GM23338 (cell line): ENCODE data around the gene ADGRF1. TPM values are rescaled to one million over a fixed set of nuclear protein-coding genes. Genes with fewer than 3 reads are reported as not detected.

Experiments used
- ATAC-seq: fragments of 200-7000 bp; cut with Tn5 transposase; 3 replicates; pipeline ENCODE4 v1.9.1; 2020
- DNase-seq: peaks from one replicate; pipeline ENCODE4 v3.0.0-alpha.2; 2015; ENCODE audit warnings: low spot score
- H2AFZ ChIP-seq: fragments of 200-600 bp; sonication (generic); 2 replicates; pipeline ENCODE4 v1.8.0; 2016; ENCODE audit warnings: antibody characterized with exemption, mild to moderate bottlenecking, moderate library complexity
- H3F3A ChIP-seq: fragments of 200-600 bp; sonication (generic); replicated peaks from 2 replicates; pipeline ENCODE4 v1.8.0; 2017; ENCODE audit warnings: antibody characterized with exemption, mixed run types, low read depth
- H3K27ac ChIP-seq: fragments of 200-600 bp; sonication (generic); 2 replicates; pipeline ENCODE4 v1.6.1; 2016; ENCODE audit warnings: low read depth
- H3K27me3 ChIP-seq: fragments of 200-600 bp; sonication (generic); 2 replicates; pipeline ENCODE4 v1.8.0; 2016; ENCODE audit warnings: mild to moderate bottlenecking, mixed run types, moderate library complexity; ENCODE audit not compliant: insufficient read depth
- H3K36me3 ChIP-seq: fragments of 200-600 bp; sonication (generic); 2 replicates; pipeline ENCODE4 v1.8.0; 2016; ENCODE audit warnings: mild to moderate bottlenecking; ENCODE audit not compliant: insufficient read depth
- H3K4me1 ChIP-seq: fragments of 200-600 bp; sonication (generic); 2 replicates; pipeline ENCODE4 v1.8.0; 2016; ENCODE audit warnings: mild to moderate bottlenecking, moderate library complexity; ENCODE audit not compliant: insufficient read depth
- H3K4me2 ChIP-seq: fragments of 200-600 bp; sonication (generic); 2 replicates; pipeline ENCODE4 v1.7.1; 2017; ENCODE audit warnings: mixed run types
- H3K4me3 ChIP-seq: fragments of 200-600 bp; sonication (generic); 2 replicates; pipeline ENCODE4 v1.6.1; 2016; ENCODE audit warnings: mixed run types
- H3K79me2 ChIP-seq: fragments of 200-600 bp; sonication (generic); replicated peaks from 2 replicates; pipeline ENCODE4 v1.8.0; 2017; ENCODE audit warnings: mild to moderate bottlenecking; ENCODE audit not compliant: insufficient read depth
- H3K9me2 ChIP-seq: fragments of 200-600 bp; sonication (generic); 2 replicates; pipeline ENCODE4 v1.8.0; 2017; ENCODE audit not compliant: insufficient read depth
- H4K20me1 ChIP-seq: fragments of 200-600 bp; sonication (generic); replicated peaks from 2 replicates; pipeline ENCODE4 v1.8.0; 2017; ENCODE audit warnings: mild to moderate bottlenecking; ENCODE audit not compliant: insufficient read depth
- H3K27ac Mint-ChIP-seq: 2 replicates; pipeline ENCODE4 v1.8.0; 2020; ENCODE audit warnings: inconsistent platforms, mild to moderate bottlenecking, moderate library complexity, mixed read lengths
- H3K27me3 Mint-ChIP-seq: 3 replicates; pipeline ENCODE4 v1.8.0; 2022; ENCODE audit warnings: low read depth, mild to moderate bottlenecking, moderate library complexity, mixed read lengths, inconsistent platforms; ENCODE audit not compliant: insufficient read depth, poor library complexity
- H3K36me3 Mint-ChIP-seq: 3 replicates; pipeline ENCODE4 v1.8.0; 2021; ENCODE audit warnings: low read depth, mild to moderate bottlenecking, inconsistent platforms, moderate library complexity, mixed read lengths
- H3K4me1 Mint-ChIP-seq: 3 replicates; pipeline ENCODE4 v1.8.0; 2020; ENCODE audit warnings: mild to moderate bottlenecking, inconsistent platforms, mixed read lengths
- H3K4me3 Mint-ChIP-seq: 3 replicates; pipeline ENCODE4 v1.8.0; 2021; ENCODE audit warnings: moderate library complexity, mild to moderate bottlenecking, inconsistent platforms, mixed read lengths
- H3K9me3 Mint-ChIP-seq: 3 replicates; pipeline ENCODE4 v1.8.0; 2020; ENCODE audit warnings: moderate library complexity, mild to moderate bottlenecking, inconsistent platforms, mixed read lengths
- EZH2 ChIP-seq: fragments of 200-600 bp; sonication (generic); IDR thresholded peaks from one replicate; pipeline ENCODE4 v1.8.0; 2017; ENCODE audit warnings: antibody characterized with exemption, mild to moderate bottlenecking, low read depth; ENCODE audit not compliant: unreplicated experiment
- POLR2AphosphoS5 ChIP-seq: IDR thresholded peaks from 2 replicates; pipeline ENCODE4 v1.6.1; 2016; ENCODE audit warnings: antibody characterized with exemption, low read depth
- REST ChIP-seq: IDR thresholded peaks from one replicate; pipeline ENCODE4 v1.6.1; 2018; ENCODE audit warnings: antibody characterized with exemption; ENCODE audit not compliant: unreplicated experiment
- ZNF331 ChIP-seq: fragments of 250-450 bp; sonication (Bioruptor Pico); IDR thresholded peaks from 2 replicates; pipeline ENCODE4 v1.5.0; 2020; ENCODE audit warnings: low read depth, mild to moderate bottlenecking, moderate library complexity
- polyA plus RNA-seq: library from polyadenylated mRNA; unstranded; fragments of >200 nt; fragmentation: Nextera tagmentation; extraction: Ambion mirVana; gene quantifications from 2 replicates; pipeline ENCODE4 v1.2.1, GENCODE V29; 2016
- total RNA-seq: library from RNA; depleted of rRNA; stranded (reverse); fragments of >200 nt; shearing (Covaris generic); gene quantifications from 2 replicates; pipeline ENCODE4 v1.2.3, GENCODE V29; 2014
- TF ChIP-seq, protein P1 (sequence below): fragments of 250-450 bp; sonication (Bioruptor Pico); IDR thresholded peaks from 2 replicates; pipeline ENCODE4 v1.5.0; 2020; ENCODE audit warnings: mild to moderate bottlenecking, moderate library complexity

The ADGRF1 gene
- total and polyA plus RNA-seq, 2 experiments from 2014 or later = not detected

- Histone ChIP-seq H3K36me3 (no peaks in the 10 kb centered on the region), H3K27ac (no peak overlapping the region), H3K4me3 (no peak overlapping the region), H3K27me3 (no peaks in the 10 kb centered on the region), H3K9me2 (peaks cover 3% of the 10 kb centered on the region; the same call in 1 of the 2 replicates), H3K4me2 (no peak overlapping the region), H3K4me1 (no peaks in the 10 kb centered on the region), H4K20me1 (no peaks in the 10 kb centered on the region), H3F3A (no peaks in the 10 kb centered on the region), H2AFZ (peak overlapping the region; percentile 80), H3K79me2 (no peaks in the 10 kb centered on the region)
- no peaks in the 10 kb centered on the region for H3K9me3 Mint-ChIP-seq
- no peak overlapping the region for H3K4me3 Mint-ChIP-seq
- H3K4me1 Mint-ChIP-seq = no peaks in the 10 kb centered on the region
- H3K27me3 Mint-ChIP-seq = peaks cover 1% of the 10 kb centered on the region
- H3K36me3 Mint-ChIP-seq = no peaks in the 10 kb centered on the region
- ATAC-seq (no peak), DNase-seq (no peak)
- H3K27ac Mint-ChIP-seq = no peak overlapping the region
- no peak for TF ChIP-seq POLR2AphosphoS5
- TF ChIP-seq REST = no peak
- TF ChIP-seq, protein P1, sequence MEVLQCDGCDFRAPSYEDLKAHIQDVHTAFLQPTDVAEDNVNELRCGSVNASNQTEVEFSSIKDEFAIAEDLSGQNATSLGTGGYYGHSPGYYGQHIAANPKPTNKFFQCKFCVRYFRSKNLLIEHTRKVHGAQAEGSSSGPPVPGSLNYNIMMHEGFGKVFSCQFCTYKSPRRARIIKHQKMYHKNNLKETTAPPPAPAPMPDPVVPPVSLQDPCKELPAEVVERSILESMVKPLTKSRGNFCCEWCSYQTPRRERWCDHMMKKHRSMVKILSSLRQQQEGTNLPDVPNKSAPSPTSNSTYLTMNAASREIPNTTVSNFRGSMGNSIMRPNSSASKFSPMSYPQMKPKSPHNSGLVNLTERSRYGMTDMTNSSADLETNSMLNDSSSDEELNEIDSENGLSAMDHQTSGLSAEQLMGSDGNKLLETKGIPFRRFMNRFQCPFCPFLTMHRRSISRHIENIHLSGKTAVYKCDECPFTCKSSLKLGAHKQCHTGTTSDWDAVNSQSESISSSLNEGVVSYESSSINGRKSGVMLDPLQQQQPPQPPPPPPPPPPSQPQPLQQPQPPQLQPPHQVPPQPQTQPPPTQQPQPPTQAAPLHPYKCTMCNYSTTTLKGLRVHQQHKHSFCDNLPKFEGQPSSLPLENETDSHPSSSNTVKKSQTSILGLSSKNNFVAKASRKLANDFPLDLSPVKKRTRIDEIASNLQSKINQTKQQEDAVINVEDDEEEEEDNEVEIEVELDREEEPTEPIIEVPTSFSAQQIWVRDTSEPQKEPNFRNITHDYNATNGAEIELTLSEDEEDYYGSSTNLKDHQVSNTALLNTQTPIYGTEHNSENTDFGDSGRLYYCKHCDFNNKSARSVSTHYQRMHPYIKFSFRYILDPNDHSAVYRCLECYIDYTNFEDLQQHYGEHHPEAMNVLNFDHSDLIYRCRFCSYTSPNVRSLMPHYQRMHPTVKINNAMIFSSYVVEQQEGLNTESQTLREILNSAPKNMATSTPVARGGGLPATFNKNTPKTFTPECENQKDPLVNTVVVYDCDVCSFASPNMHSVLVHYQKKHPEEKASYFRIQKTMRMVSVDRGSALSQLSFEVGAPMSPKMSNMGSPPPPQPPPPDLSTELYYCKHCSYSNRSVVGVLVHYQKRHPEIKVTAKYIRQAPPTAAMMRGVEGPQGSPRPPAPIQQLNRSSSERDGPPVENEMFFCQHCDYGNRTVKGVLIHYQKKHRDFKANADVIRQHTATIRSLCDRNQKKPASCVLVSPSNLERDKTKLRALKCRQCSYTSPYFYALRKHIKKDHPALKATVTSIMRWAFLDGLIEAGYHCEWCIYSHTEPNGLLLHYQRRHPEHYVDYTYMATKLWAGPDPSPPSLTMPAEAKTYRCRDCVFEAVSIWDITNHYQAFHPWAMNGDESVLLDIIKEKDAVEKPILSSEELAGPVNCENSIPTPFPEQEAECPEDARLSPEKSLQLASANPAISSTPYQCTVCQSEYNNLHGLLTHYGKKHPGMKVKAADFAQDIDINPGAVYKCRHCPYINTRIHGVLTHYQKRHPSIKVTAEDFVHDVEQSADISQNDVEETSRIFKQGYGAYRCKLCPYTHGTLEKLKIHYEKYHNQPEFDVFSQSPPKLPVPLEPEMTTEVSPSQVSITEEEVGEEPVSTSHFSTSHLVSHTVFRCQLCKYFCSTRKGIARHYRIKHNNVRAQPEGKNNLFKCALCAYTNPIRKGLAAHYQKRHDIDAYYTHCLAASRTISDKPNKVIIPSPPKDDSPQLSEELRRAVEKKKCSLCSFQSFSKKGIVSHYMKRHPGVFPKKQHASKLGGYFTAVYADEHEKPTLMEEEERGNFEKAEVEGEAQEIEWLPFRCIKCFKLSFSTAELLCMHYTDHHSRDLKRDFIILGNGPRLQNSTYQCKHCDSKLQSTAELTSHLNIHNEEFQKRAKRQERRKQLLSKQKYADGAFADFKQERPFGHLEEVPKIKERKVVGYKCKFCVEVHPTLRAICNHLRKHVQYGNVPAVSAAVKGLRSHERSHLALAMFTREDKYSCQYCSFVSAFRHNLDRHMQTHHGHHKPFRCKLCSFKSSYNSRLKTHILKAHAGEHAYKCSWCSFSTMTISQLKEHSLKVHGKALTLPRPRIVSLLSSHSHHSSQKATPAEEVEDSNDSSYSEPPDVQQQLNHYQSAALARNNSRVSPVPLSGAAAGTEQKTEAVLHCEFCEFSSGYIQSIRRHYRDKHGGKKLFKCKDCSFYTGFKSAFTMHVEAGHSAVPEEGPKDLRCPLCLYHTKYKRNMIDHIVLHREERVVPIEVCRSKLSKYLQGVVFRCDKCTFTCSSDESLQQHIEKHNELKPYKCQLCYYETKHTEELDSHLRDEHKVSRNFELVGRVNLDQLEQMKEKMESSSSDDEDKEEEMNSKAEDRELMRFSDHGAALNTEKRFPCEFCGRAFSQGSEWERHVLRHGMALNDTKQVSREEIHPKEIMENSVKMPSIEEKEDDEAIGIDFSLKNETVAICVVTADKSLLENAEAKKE (CRISPR knock-in tag) = no peak
- no peak for TF ChIP-seq EZH2
- no peak for TF ChIP-seq ZNF331 (CRISPR knock-in tag)
These were observed 42.5 kb upstream of the ADGRF1 start for GRCh38 chr6:47084610-47085009.
